ENCODE results near the gene KCTD7.
"Not testable (repeated sequence)": the region's sequence is repeated elsewhere in the genome, so short reads cannot be mapped to it uniquely, and the experiment has no call there.

KCTD7 gene

GRCh38 chr7:66683770-66684123 lies 55.1 kb downstream of the KCTD7 start:
- DNase-seq: no peak

DNA sequence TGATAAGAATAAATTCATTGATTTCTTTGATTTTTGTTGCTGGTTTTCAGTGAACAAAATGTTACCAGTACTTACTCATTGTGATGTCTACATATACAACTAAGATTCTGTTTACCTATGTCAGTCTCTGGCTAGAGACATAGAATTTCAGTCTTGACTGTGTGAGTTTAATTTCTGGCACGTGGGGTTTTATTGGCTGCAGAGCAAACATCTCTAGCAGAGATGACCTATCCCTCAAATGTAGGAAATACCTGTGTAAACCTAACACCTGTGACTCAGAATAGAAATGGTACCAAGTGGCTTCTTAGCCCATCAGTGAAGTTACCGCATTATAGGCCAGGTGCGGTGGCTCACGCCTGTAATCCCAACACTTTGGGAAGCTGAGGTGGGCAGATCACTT lies 57.0 kb downstream of the KCTD7 start:
- DNase-seq: not testable (repeated sequence)

GRCh38 chr7:66687186-66687585 lies 58.5 kb downstream of the KCTD7 start:
- no peak for DNase-seq

DNA sequence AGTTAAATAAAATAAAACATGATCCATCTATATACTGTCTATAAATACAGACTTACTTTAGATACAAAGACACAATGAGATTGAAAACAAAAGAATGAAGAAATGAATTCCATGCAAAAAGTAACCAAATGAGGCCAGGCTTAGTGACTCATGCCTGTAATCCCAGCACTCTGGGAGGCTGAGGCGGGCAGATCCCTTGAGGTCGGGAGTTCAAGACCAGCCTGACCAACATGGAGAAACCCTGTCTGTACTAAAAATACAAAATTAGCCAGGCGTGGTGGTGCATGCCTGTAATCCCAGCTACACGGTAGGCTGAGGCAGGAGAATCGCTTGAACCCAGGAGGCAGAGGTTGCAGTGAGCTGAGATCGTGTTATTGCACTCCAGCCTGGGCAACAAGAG lies 59.0 kb downstream of the KCTD7 start:
- not testable (repeated sequence) for DNase-seq

GRCh38 chr7:66689081-66689480 lies 60.4 kb downstream of the KCTD7 start:
- no peak for DNase-seq

GRCh38 chr7:66693331-66693730 lies 64.7 kb downstream of the KCTD7 start:
- DNase-seq: no peak

Measured in NCI-H1417 treated with DMSO at 0.1 percent for 48 hours (cell line).